Measurements from ENCODE around the gene HMGN1. TPM values are rescaled to one million over a fixed set of nuclear protein-coding genes. Genes with fewer than 3 reads are reported as not detected.

HMGN1 gene
- total and polyA plus RNA-seq, 2 donors (not counting 1 experiment from before 2014, with no cell fraction given), result 117 to 317 TPM

DNA sequence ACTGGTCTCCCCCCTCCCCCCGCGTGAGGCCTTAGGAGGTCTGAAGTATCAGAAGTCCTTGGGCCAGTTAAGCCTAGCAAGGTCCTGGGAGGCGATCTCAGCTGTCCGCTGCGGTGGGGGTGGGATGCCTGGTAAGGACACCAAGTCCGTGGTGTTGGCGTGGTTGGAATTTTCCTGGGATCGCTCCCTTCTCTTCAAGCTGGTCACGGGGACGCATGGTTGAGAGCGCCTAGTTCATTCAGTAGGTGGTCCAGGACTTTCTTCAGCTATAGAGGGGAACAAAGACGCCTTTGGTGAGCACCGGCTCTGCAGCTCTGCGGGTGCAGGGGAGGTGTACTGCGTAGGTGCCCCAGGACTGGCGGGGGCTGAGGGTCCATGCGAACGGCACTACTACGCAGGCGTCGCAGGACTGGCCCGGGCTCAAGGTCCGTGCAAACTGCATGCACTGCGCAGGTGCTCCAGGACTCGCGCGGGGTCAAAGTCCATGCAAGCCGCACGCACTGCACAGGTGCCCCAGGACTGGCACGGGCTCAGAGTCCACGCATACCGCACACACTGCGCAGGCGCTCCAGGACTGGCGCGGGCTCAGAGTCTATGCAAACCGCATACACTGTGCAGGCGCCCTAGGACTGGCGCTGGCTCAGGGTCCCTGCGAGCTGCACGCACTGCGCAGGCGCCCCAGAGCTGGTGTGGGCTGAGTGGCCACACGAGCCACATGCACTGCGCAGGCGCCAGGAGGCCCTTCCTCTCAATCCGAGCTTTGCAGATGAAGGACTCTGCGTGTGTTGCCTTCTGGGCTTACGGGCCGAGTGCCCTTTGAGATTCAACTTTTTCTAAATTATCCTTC lies 36.6 kb upstream of the HMGN1 start:
- intact Hi-C loops (cut with micrococcal nuclease), result loop anchor here (2.0 kb wide), 1 partner anchor 59 kb away; the partner anchor contains the start of gene LCA5L
- Mint-ChIP-seq H3K4me1 (peaks cover 38% of the 10 kb centered on the region), H3K4me3 (peak overlapping the region; percentile 55), H3K27me3 (no peaks in the 10 kb centered on the region), H3K9me3 (ENCODE audit: insufficient read depth) (no peaks in the 10 kb centered on the region), H3K27ac (peak overlapping the region; percentile 59)
- no peaks in the 10 kb centered on the region for H3K9me3 ChIP-seq (ENCODE audit: control extremely low read depth in 1 of 3, control insufficient read depth in 2 of 3, insufficient read depth in 1 of 3, low read length in 2 of 3)
- H3K9ac ChIP-seq (ENCODE audit: low read length), result no peak overlapping the region
- H3K36me3 ChIP-seq (replicated peaks in 1 of 2; ENCODE audit: control extremely low read depth in 1 of 2, control insufficient read depth in 1 of 2, extremely low read depth in 1 of 2, insufficient read depth in 2 of 2, low read length in 1 of 2), result no peaks in the 10 kb centered on the region
- H3K4me3 ChIP-seq (ENCODE audit: control extremely low read depth in 1 of 5, extremely low read depth in 1 of 5, insufficient read depth in 1 of 5, low read depth in 2 of 5, low read length in 4 of 5), result peak overlapping the region in 3 of 5 experiments; percentile 27 to 46 (median 28)
- CTCF ChIA-PET, result interaction anchor here (0.9 to 1.5 kb wide), 2 partner anchors 9 to 12 kb away, joined by 4 to 5 read pairs; no protein-coding TSS in a partner anchor
- 73% methylated on average over 48 of the region's 50 CpGs for WGBS (ENCODE audit: insufficient coverage)
- H2AFZ ChIP-seq (ENCODE audit: insufficient read depth, low read depth, low read length, poor library complexity, severe bottlenecking), result peak overlapping the region; percentile 25
- ATAC-seq (ENCODE audit: low read depth), result peak; percentile 25
- H3K4me1 ChIP-seq (ENCODE audit: control insufficient read depth in 2 of 2, insufficient read depth in 2 of 2, low read length in 2 of 2), result peaks cover 17 to 27% of the 10 kb centered on the region in 2 donors
- H3K79me2 ChIP-seq (ENCODE audit: control insufficient read depth, insufficient read depth, low read length), result peaks cover 47% of the 10 kb centered on the region
- TF ChIP-seq, protein P1, sequence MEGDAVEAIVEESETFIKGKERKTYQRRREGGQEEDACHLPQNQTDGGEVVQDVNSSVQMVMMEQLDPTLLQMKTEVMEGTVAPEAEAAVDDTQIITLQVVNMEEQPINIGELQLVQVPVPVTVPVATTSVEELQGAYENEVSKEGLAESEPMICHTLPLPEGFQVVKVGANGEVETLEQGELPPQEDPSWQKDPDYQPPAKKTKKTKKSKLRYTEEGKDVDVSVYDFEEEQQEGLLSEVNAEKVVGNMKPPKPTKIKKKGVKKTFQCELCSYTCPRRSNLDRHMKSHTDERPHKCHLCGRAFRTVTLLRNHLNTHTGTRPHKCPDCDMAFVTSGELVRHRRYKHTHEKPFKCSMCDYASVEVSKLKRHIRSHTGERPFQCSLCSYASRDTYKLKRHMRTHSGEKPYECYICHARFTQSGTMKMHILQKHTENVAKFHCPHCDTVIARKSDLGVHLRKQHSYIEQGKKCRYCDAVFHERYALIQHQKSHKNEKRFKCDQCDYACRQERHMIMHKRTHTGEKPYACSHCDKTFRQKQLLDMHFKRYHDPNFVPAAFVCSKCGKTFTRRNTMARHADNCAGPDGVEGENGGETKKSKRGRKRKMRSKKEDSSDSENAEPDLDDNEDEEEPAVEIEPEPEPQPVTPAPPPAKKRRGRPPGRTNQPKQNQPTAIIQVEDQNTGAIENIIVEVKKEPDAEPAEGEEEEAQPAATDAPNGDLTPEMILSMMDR (IDR thresholded peaks at IDR 0.05), result no peak
- TF ChIP-seq EZH2 (IDR thresholded peaks at IDR 0.05; ENCODE audit: borderline replicate concordance, insufficient read depth, low read depth, low read length, poor library complexity, severe bottlenecking), result no peak
- DNase-seq, result peak; percentile 48
- no peak overlapping the region for H3K27ac ChIP-seq (ENCODE audit: low read length in 2 of 2)
- POLR2A ChIA-PET, result no interaction called here
- peaks cover 8% of the 10 kb centered on the region for H4K20me1 ChIP-seq (ENCODE audit: control insufficient read depth, insufficient read depth, low read length, poor library complexity, severe bottlenecking)
- H3K27me3 ChIP-seq (replicated peaks in 1 of 4; ENCODE audit: control extremely low read depth in 1 of 4, control insufficient read depth in 3 of 4, insufficient read depth in 4 of 4, low read length in 3 of 4), result no peaks in the 10 kb centered on the region
- H3K4me2 ChIP-seq (replicated peaks; ENCODE audit: low read depth, low read length, poor library complexity, severe bottlenecking), result peak overlapping the region; percentile 56
